ENCODE results near the gene ASPDH.

The ASPDH gene

DNA sequence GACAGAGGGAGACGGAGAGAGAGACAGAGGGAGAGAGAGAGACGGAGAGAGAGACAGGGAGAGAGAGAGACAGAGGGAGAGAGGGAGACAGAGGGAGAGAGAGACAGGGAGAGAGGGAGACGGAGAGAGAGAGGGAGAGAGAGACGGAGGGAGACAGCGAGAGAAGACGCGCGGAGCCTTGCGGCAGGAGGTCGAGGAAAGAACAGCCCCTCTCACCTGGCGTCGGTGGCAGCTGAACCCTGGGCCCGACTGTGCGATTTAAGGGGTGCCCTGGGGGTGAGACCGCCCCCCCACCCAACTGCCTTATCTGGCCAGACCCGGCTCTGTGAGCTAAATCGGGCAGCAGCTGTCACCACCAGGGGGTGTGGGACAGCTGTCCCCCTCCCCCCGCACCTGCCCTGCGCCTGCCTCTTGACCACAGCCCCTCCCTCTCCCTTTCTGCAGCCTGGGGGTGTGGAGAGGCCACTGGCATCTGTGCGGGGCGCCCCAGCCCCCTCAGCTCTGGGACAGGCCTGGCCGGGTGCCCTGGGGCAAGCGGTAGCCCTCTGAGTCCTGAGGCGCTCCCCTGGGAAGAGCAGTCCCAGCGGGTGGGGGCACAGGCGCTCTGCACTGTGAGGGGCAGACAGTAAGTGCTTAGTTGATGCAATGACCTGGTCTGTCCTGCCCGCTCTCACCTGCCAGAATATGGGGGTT lies 13.5 kb downstream of the ASPDH start:
- no peak overlapping the region for H3K4me3 ChIP-seq
- no peak overlapping the region for H3K27ac ChIP-seq

DNA sequence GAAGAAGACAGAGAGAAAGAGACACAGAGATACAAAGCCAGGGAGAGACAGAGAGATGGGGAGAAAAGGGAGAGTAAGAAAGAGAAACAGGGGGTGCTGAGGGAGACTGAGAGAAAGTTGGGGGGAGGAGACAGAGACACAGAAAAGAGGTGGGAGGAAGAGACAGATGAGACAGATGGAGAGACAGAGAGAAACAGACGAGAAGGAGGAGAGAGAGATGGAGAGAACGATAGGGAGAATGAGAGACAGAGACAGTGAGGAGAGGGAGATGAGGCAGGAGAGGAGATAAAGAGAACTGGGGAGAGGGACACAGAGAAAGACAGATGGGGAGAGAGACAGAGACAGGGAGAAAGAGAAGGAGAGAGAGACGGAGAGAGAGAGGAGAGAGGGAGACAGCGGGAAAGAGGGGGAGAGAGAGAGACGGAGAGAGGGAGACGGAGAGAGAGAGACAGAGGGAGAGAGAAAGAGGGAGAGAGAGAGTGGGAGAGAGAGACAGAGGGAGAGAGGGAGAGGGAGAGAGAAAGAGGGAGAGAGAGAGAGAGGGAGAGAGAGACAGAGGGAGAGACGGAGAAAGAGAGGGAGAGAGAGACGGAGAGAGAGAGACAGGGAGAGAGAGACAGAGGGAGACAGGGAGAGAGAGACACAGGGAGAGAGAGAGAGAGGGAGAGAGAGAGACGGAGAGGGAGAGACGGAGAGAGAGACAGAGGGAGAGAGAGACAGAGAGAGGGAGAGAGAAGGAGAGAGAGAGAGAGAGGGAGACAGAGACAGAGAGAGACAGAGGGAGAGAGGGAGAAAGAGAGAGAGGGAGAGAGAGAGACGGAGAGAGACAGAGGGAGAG lies 15.3 kb downstream of the ASPDH start:
- Histone ChIP-seq H3K4me3 (no peak overlapping the region), H3K27ac (no peak overlapping the region)

- Histone ChIP-seq H3K27ac (no peak overlapping the region), H3K4me3 (no peak overlapping the region)
Observed at GRCh38 chr19:50497022-50497405, 16.7 kb downstream of the ASPDH start.

GRCh38 chr19:50496189-50497021 lies 17.3 kb downstream of the ASPDH start:
- Histone ChIP-seq H3K27ac (no peak overlapping the region), H3K4me3 (no peak overlapping the region)

- H3K27ac ChIP-seq = no peak overlapping the region
Observed at GRCh38 chr19:50495020-50495531, 18.6 kb downstream of the ASPDH start.

GRCh38 chr19:50494186-50495019 lies 19.3 kb downstream of the ASPDH start:
- H3K27ac ChIP-seq = no peak overlapping the region
- H3K4me3 ChIP-seq = no peak overlapping the region

More at GRCh38 chr19:50495020-50495531, 18.6 kb downstream of the ASPDH start:
- no peak overlapping the region for H3K4me3 ChIP-seq

DNA sequence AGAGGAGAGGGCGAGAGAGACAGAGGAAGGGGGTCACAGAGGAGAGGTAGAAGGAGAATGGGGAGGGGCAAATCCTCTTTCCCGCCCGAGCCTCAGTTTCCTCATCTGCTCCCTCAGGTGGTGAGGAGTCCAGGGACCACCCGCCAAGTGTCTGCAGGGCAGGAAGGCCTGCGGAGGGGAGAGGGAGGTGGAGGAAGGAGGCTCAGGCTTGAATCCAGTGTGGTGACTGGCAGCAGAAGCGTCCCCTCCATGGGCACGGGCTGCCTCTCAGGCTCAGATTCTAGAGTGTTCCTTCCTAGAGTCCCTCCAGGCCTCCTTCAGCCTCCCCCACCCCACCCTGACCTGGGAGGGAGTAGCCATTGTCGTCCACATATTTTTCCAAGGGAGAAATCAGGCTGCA lies 20.5 kb downstream of the ASPDH start:
- H3K4me3 ChIP-seq = no peak overlapping the region
- no peak overlapping the region for H3K27ac ChIP-seq

DNA sequence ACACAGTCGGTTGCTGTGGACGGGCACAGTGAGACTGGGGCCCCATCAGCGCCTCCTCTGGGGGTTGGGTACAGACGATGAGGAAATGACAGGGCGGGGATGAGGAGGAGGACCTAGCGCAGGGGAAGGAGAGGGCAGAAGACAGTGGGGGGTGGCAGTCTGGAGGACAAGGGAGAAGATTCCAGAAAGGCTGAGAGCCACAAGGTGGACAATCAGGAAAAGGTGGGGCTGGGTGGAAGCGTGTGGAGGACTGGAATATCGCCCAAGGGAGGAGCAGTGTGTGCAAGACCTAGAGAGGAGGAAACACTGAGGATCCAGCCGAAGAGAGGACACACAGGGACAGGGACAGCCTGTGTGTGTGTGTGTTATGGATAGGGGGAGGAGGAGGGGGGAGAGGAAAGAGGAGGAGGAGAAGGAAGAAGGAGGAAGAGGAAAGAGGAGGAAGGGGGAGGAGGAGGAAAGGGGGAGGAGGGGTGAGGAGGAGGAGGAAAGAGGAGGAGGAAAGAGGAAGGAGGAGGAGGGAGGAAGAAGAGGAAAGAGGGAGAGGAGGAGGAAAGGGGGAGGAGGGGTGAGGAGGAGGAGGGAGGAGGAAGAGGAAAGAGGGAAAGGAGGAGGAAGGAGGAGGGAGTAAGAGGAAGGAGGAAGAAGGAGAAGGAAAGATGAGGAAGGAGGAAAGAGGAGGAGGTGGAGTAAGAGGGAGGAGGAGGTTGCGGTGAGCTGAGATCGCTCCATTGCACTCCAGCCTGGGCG lies 21.2 kb downstream of the ASPDH start:
- no peak overlapping the region for H3K4me3 ChIP-seq
- H3K27ac ChIP-seq = no peak overlapping the region

DNA sequence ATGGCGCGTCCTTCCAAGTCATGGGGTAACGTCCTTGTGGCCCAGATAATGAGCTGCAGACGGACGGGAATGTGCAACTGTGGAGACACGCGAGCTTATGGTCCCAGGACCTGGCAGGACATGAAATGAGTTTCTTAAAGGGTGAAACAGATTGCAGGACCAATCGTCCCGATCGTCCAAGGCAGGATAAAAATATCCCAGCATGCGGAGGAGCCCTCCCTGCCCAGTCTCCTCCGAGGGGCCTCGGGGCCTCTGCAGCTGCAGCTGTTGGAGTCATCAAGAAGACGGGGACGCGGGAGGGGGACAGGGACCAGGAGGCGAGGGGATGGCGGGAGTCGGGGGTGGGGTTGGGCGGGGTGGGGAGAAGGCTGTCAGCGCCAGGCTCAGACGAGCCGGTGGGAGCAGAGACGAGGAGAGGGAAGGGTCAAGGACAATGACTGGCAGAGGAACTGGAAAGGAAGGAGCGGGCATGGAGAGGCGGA lies 22.7 kb downstream of the ASPDH start:
- H3K27ac ChIP-seq = no peak overlapping the region
- H3K4me3 ChIP-seq = no peak overlapping the region

DNA sequence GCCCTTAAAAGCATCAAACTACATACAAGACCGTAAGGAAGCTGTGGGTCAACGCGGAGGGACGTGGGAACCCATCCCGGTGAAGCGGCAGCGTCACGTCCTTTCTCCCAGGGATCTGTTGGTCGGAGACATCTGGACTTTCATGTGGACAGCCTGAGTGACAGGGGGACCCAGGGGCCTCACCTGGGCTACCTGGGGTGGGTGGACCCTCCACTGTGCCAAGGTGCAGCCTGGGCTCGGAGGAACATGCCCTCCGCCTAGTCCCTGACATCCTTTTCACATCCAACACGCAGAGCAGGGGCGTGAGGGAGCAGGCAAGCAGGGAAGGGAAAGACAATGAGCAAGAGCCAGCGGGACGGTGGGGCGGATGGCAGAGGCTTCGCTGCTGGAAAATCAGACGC lies 23.3 kb downstream of the ASPDH start:
- Histone ChIP-seq H3K27ac (no peak overlapping the region), H3K4me3 (no peak overlapping the region)

DNA sequence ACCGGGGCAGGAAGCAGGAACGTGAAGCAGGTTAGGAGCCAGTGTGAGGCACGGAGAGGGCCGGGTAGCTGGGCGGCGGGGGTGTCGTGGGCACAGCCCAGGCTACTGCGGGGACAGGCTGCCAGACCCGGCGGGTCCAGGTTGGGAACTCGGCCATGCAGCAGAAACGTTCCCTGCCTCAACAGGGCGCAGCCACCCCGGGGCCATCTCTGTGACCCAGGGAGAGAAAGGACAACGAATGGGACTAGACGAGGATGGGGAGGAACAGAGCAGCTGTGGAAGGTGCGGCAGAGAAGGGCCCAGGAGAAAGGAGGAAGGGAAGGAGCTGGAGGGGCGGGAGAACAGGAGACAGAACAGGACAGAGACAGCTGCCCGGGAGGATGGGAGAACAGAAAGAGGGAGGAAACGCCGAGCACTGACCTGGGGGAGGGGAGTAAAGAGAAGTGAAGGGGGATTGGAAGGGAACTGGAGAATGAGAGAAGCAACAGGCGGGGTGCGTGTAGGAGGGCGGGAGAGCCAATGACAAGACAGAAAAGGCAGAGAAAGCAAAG lies 24.2 kb downstream of the ASPDH start:
- H3K27ac ChIP-seq = no peak overlapping the region
- H3K4me3 ChIP-seq = no peak overlapping the region

DNA sequence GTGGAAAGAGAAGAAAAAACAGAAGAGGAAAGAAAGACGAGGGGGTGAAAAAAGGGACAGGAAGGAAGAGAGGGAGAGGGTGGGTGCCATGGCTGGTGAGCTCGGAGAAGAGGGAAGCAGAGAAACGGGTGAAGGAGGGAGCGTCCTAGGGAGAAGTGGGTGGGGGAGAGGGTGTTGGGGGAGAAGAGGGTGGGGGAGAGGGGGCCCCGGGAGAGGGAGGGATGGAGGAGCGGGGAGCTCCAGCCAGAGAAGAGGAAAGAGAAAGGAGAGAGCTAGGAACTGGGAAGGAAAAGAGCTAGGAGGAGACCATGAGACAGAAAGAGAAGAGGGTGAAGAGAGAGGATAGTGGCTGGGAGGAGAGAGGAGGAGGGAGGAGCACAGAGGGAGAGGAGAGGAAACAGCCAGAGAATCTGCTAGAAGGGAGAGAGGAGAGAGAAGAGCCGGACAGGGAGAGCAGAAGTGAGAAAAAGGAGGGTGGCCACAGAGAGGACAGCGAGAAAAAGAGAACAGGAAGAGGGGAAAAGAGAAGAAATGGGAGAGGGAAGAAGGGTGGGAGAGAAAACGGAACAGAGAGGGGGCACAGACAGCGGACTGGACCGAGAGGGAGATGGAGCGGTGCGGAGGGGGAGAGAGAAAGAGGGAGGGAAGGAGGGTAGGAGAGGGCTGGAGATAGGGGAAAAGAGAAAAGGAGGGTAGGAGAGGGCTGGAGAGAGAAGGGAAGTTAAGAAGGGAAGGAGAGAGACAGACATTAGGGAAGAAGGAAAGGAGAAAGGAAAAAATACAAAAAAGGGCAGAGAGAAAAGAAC lies 25.1 kb downstream of the ASPDH start:
- no peak overlapping the region for H3K27ac ChIP-seq
- H3K4me3 ChIP-seq = no peak overlapping the region

DNA sequence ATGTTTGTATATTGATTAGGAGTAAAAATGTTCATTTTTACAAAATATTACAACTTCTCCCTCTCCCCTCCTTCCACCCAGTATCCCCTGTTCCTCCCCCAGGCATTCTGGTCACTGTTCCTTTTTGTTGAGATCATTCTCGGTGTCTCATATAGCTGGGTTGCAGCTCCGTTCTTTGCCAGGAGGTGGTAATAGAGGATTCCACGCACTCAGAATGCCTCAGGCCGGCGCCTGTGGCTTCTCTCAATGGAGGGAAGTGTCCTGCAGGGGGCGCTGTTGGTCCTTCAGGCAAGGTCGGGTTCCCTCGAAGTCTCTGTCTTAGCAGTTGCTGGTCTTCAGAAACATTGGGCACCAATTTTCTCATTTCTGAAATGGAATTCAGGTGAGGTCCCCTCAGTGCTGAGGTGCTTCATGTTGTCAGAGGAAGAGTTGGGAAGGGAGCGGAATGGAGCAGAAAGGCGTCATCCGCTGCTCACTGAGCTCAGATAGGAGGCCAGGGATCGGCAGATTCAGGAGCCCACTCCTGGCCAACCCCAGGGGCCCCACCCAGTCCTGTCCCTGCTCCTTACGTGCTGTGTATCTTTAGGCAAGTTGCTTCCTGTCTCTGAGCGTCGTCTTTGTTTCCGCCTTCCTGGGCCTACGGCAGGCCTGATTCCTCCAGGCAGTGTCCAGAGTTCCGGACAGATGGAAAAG lies 26.7 kb downstream of the ASPDH start:
- Histone ChIP-seq H3K4me3 (no peak overlapping the region), H3K27ac (no peak overlapping the region)

- Histone ChIP-seq H3K4me3 (no peak overlapping the region), H3K27ac (no peak overlapping the region)
Observed at GRCh38 chr19:50485284-50485955, 28.3 kb downstream of the ASPDH start.

DNA sequence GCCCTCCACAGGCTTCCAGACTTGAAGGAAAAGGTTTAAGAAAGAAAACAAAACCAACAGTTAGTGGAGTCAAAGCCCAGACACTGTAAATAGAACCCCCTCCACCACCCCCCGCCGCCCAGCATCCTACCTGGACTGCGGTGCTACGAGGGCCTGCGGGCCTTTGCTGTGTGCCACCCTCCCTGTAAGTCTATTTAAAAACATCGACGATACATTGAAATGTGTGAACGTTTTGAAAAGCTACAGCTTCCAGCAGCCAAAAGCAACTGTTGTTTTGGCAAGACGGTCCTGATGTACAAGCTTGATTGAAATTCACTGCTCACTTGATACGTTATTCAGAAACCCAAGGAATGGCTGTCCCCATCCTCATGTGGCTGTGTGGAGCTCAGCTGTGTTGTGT lies 30.8 kb downstream of the ASPDH start:
- H3K27ac ChIP-seq = no peak overlapping the region
- H3K4me3 ChIP-seq = no peak overlapping the region

DNA sequence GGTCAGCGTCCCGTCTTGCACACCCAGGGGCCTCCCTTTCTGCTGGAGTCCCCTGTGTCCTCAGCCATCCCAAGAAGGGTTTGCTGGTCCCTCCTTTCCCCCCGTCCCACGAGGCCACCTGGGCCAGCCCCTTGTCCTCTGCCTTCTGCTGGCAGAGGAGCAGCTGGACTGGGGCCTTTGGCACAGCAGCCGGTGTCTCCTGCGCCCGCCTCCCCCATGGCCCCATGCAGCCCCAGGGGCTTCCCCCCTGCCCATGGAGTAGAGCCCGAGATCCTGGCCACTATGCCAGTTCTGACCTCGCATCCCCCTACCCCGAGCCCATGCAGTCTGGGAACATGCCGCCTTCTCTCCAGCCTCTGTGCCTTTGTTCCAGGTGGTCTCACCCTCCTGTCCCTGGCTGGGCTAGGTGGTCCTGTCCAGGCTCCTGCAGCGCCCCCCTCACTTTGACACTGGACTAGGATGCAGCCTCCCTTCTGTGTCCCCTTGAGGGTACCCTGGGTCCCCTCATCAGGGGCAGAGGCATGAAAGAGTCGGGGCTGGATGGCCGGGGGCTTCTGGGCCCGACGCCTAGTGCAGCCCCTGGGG lies 31.4 kb downstream of the ASPDH start:
- H3K27ac ChIP-seq = no peak overlapping the region
- H3K4me3 ChIP-seq = no peak overlapping the region

All from skin epidermis (tissue), 12 donors.